BE2C (cell line): ENCODE data around the gene WDR72.

Experiments used
- DNase-seq: peaks from one replicate; pipeline ENCODE4 v3.0.0-alpha.2; 2020
- H3K27me3 ChIP-seq: fragments of 250-450 bp; sonication (Bioruptor Pico); 2 replicates; pipeline ENCODE4 v1.5.1; 2020; ENCODE audit warnings: mild to moderate bottlenecking
- H3K36me3 ChIP-seq: fragments of 250-450 bp; sonication (Bioruptor Pico); 2 replicates; pipeline ENCODE4 v1.5.1; 2020; ENCODE audit warnings: mild to moderate bottlenecking
- H3K4me1 ChIP-seq: fragments of 250-450 bp; sonication (Bioruptor Pico); 2 replicates; pipeline ENCODE4 v1.5.1; 2020
- H3K4me3 ChIP-seq: 2 replicates; pipeline ENCODE4 v1.5.1; 2011; ENCODE audit warnings: low read depth, low read length
- H3K9me3 ChIP-seq: fragments of 250-450 bp; sonication (Bioruptor Pico); 2 replicates; pipeline ENCODE4 v1.5.1; 2020
- CTCF ChIP-seq: IDR thresholded peaks from 2 replicates; pipeline ENCODE4 v1.5.1; 2012; ENCODE audit warnings: mild to moderate bottlenecking, low read depth, low read length

Gene WDR72

GRCh38 chr15:53482055-53482454, 277.4 kb downstream of the WDR72 start:
- DNase-seq = no peak
- no peak for TF ChIP-seq CTCF
- H3K9me3 ChIP-seq = no peaks in the 10 kb centered on the region
- H3K27me3 ChIP-seq = no peaks in the 10 kb centered on the region
- no peaks in the 10 kb centered on the region for H3K36me3 ChIP-seq
- no peaks in the 10 kb centered on the region for H3K4me1 ChIP-seq
- no peak overlapping the region for H3K4me3 ChIP-seq

DNA sequence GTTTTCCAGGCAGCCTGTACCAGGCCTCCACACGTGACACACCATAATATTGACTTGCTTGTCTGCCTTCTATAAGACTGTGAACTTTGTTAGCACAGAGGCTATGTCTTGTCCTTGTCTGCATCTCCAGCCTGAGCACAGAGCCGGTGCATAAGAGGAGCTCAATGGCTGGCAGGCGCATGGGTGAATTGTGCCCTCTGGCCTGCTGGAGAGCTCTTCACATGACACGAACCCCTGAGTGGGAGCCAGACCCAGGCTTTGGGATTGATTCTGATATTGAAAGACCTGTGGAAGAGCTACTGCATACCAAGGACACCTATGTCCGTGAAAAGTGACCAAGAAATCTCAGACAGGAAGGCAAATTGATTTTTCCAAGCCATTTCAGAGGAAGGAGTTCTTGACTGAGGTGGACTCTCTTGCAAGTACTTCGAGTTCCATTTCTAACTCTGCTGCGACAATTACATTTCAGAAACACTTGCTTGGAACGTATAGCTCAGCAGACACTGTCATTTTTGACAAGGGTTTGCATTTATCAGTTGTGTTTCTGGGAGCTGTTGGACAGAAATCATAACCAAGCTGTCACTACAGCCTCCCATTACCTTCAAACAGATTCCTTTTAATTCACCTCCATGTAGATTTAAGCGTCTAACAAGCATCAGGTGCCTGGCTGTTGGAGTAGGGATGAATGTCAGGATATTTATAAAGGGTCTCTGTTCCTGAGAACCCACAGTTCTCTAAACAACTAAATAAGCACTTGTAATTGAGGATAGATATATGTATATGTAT, 281.3 kb downstream of the WDR72 start:
- DNase-seq = no peak
- no peak overlapping the region for H3K4me3 ChIP-seq
- no peaks in the 10 kb centered on the region for H3K27me3 ChIP-seq
- no peaks in the 10 kb centered on the region for H3K4me1 ChIP-seq
- no peaks in the 10 kb centered on the region for H3K36me3 ChIP-seq
- TF ChIP-seq CTCF = no peak
- no peaks in the 10 kb centered on the region for H3K9me3 ChIP-seq

DNA sequence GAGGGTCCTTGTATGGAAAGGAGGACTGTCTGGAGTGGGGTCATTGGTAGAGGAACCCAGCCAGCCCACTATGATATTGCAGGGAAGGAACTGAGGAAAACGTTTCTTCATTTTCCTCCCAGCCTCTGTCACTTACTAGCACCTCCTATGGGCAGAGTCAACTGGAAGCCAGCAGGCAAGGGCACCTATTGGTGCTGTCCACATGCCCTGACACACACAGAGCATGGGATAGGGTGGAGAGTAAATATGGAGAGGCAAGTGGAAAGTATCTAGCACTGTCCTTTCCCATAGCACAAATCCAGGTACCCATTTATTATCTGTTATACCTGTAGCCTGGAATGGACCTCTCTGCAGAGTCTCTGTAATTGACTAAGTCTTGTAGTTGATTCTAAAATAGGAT, 285.6 kb downstream of the WDR72 start:
- Histone ChIP-seq H3K36me3 (no peaks in the 10 kb centered on the region), H3K9me3 (no peaks in the 10 kb centered on the region), H3K4me3 (no peak overlapping the region), H3K27me3 (no peaks in the 10 kb centered on the region), H3K4me1 (no peaks in the 10 kb centered on the region)
- no peak for DNase-seq
- no peak for TF ChIP-seq CTCF

GRCh38 chr15:53473435-53473834, 286.0 kb downstream of the WDR72 start:
- Histone ChIP-seq H3K27me3 (no peaks in the 10 kb centered on the region), H3K4me3 (no peak overlapping the region), H3K36me3 (no peaks in the 10 kb centered on the region), H3K9me3 (no peaks in the 10 kb centered on the region), H3K4me1 (no peaks in the 10 kb centered on the region)
- TF ChIP-seq CTCF = no peak
- no peak for DNase-seq

GRCh38 chr15:53472883-53473282, 286.6 kb downstream of the WDR72 start:
- Histone ChIP-seq H3K9me3 (no peaks in the 10 kb centered on the region), H3K4me3 (no peak overlapping the region), H3K36me3 (no peaks in the 10 kb centered on the region), H3K27me3 (no peaks in the 10 kb centered on the region), H3K4me1 (no peaks in the 10 kb centered on the region)
- DNase-seq = no peak
- TF ChIP-seq CTCF = no peak

GRCh38 chr15:53472210-53472609, 287.3 kb downstream of the WDR72 start:
- no peaks in the 10 kb centered on the region for H3K27me3 ChIP-seq

More at GRCh38 chr15:53472210-53472609, 287.3 kb downstream of the WDR72 start:
- DNase-seq = no peak
- Histone ChIP-seq H3K4me1 (no peaks in the 10 kb centered on the region), H3K9me3 (no peaks in the 10 kb centered on the region), H3K36me3 (no peaks in the 10 kb centered on the region), H3K4me3 (no peak overlapping the region)
- TF ChIP-seq CTCF = no peak
